HTR-8/SVneo (cell line): ENCODE measurements around the gene C1QL2.
A peak's percentile ranks its signal among the peaks of the same experiment; 100 is the strongest.

Experiments used
- DNase-seq: peaks from one replicate; pipeline ENCODE4 v3.0.0; 2011; ENCODE audit warnings: low spot score, mixed read lengths; ENCODE audit not compliant: insufficient read length
- FAIRE-seq: peaks from 2 replicates; lab custom pipeline; 2011; peaks lifted over from hg19 to GRCh38; lab: Jason Lieb, UNC

The C1QL2 gene

GRCh38 chr2:119180892-119181291, 22.3 kb upstream of the C1QL2 start:
- no peak for FAIRE-seq

GRCh38 chr2:119179991-119180390, 21.4 kb upstream of the C1QL2 start:
- FAIRE-seq (no peak), DNase-seq (no peak)

More at GRCh38 chr2:119180892-119181291, 22.3 kb upstream of the C1QL2 start:
- no peak for DNase-seq

- DNase-seq (peak; percentile 33), FAIRE-seq (no peak)
Measured at GRCh38 chr2:119179202-119179601, 20.7 kb upstream of the C1QL2 start.

GRCh38 chr2:119178776-119179175, 20.2 kb upstream of the C1QL2 start:
- FAIRE-seq: no peak
- no peak for DNase-seq

GRCh38 chr2:119177838-119178190, 19.3 kb upstream of the C1QL2 start:
- no peak for FAIRE-seq
- no peak for DNase-seq

- DNase-seq (no peak), FAIRE-seq (no peak)
Measured at GRCh38 chr2:119177171-119177837, 18.8 kb upstream of the C1QL2 start.

GRCh38 chr2:119175517-119175916, 17.0 kb upstream of the C1QL2 start:
- no peak for FAIRE-seq
- DNase-seq: no peak

- FAIRE-seq: no peak
- no peak for DNase-seq
Measured at GRCh38 chr2:119174993-119175347, 16.4 kb upstream of the C1QL2 start.

- FAIRE-seq (no peak), DNase-seq (peak; percentile 31)
Measured at GRCh38 chr2:119174216-119174992, 15.9 kb upstream of the C1QL2 start.

- no peak for FAIRE-seq
- DNase-seq: no peak
Measured at GRCh38 chr2:119173556-119174060, 15.1 kb upstream of the C1QL2 start.

GRCh38 chr2:119170504-119170903, 12.0 kb upstream of the C1QL2 start:
- DNase-seq (no peak), FAIRE-seq (no peak)

- DNase-seq (no peak), FAIRE-seq (no peak)
Measured at GRCh38 chr2:119169717-119170116, 11.2 kb upstream of the C1QL2 start.

- DNase-seq: no peak
- no peak for FAIRE-seq
Measured at GRCh38 chr2:119160361-119160990, 1.9 kb upstream of the C1QL2 start.

GRCh38 chr2:119157850-119158511, 570 bp downstream of the C1QL2 start:
- FAIRE-seq (no peak), DNase-seq (no peak)

- DNase-seq (no peak), FAIRE-seq (no peak)
Measured at GRCh38 chr2:119156891-119157773, 1.4 kb downstream of the C1QL2 start.

GRCh38 chr2:119156105-119156890, 2.3 kb downstream of the C1QL2 start:
- DNase-seq: no peak
- FAIRE-seq: no peak

GRCh38 chr2:119155633-119156032, 2.9 kb downstream of the C1QL2 start:
- FAIRE-seq (no peak), DNase-seq (no peak)

GRCh38 chr2:119154076-119154475, 4.5 kb downstream of the C1QL2 start:
- FAIRE-seq: no peak
- no peak for DNase-seq

GRCh38 chr2:119149611-119150010, 8.9 kb downstream of the C1QL2 start:
- FAIRE-seq (no peak), DNase-seq (no peak)
